Measurements from ENCODE around the gene MRPS25. TPM values are rescaled to one million over a fixed set of nuclear protein-coding genes. Genes with fewer than 3 reads are reported as not detected.

Gene MRPS25
- total RNA-seq, 1 experiment from 2014 or later: 45.2 TPM

GRCh38 chr3:15091575-15091974 lies 26.5 kb upstream of the MRPS25 start:
- Histone ChIP-seq H3K36me3 (ENCODE audit: control insufficient read depth, insufficient read depth, low read length) (peaks cover 4% of the 10 kb centered on the region), H3K27me3 (ENCODE audit: control insufficient read depth, insufficient read depth, low read length) (no peaks in the 10 kb centered on the region), H3K27ac (ENCODE audit: low read length) (no peak overlapping the region), H3K4me3 (ENCODE audit: low read depth in 2 of 2, low read length in 2 of 2) (no peak overlapping the region), H3K9me3 (ENCODE audit: control insufficient read depth, insufficient read depth, low read depth, low read length) (no peaks in the 10 kb centered on the region), H3K4me1 (ENCODE audit: control insufficient read depth, insufficient read depth, low read length) (no peaks in the 10 kb centered on the region)
- no peak for DNase-seq (ENCODE audit: low read depth, low spot score)
- CTCF ChIA-PET: no interaction called here
- in situ Hi-C loops (cut with HindIII; ENCODE audit: low pct_unique_long_range_greater_than_20kb, low sequenced_read_pairs): no loop called here
- BruUV-seq (replicated peaks): no TSS peak
- POLR2A ChIA-PET: no interaction called here
- TF ChIP-seq CTCF (IDR thresholded peaks at IDR 0.05): no peak
- ATAC-seq: no peak
- intact Hi-C loops (cut with micrococcal nuclease; ENCODE audit: unreplicated experiment): no loop called here

DNA sequence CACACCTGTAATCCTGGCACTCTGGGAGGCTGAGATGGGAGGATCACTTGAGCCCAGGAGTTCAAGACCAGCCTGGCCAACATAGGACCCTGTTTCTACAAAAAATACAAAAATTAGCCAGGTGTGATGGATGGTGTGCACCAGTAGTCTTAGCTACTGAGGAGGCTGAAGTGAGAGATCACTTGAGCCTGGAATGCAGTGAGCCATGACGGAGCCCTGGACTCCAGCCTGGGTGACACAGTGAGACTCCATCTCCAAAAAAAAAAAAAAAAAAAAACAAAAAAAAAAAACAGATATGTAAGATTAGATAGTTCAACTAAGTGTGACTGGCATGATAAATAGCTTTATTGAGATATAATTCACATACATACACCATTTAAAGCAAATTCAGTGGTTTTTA lies 24.1 kb upstream of the MRPS25 start:
- ATAC-seq: no peak
- ChIA-PET CTCF (interaction anchor here (0.6 kb wide), 1 partner anchor 163 kb away, joined by 6 read pairs; no protein-coding TSS in a partner anchor), POLR2A (interaction anchor here (0.6 kb wide), 1 partner anchor 21 kb away, joined by 8 read pairs; no protein-coding TSS in a partner anchor)
- H3K27ac ChIP-seq (ENCODE audit: low read length): no peak overlapping the region
- H3K4me3 ChIP-seq (ENCODE audit: low read depth in 2 of 2, low read length in 2 of 2): no peak overlapping the region
- no peak for TF ChIP-seq SIN3A (IDR thresholded peaks at IDR 0.05; ENCODE audit: borderline replicate concordance, insufficient read depth, low read depth, low read length)
- TF ChIP-seq TCF7L2 (IDR thresholded peaks at IDR 0.05; ENCODE audit: low read depth, low read length): no peak
- H3K4me1 ChIP-seq (ENCODE audit: control insufficient read depth, insufficient read depth, low read length): no peaks in the 10 kb centered on the region
- no peak for DNase-seq (ENCODE audit: low read depth, low spot score)
- intact Hi-C loops (cut with micrococcal nuclease; ENCODE audit: unreplicated experiment): no loop called here
- H3K36me3 ChIP-seq (ENCODE audit: control insufficient read depth, insufficient read depth, low read length): peaks cover 3% of the 10 kb centered on the region
- BruUV-seq (replicated peaks): no TSS peak
- in situ Hi-C loops (cut with HindIII; ENCODE audit: low pct_unique_long_range_greater_than_20kb, low sequenced_read_pairs): no loop called here
- H3K9me3 ChIP-seq (ENCODE audit: control insufficient read depth, insufficient read depth, low read depth, low read length): no peaks in the 10 kb centered on the region
- H3K27me3 ChIP-seq (ENCODE audit: control insufficient read depth, insufficient read depth, low read length): no peaks in the 10 kb centered on the region

DNA sequence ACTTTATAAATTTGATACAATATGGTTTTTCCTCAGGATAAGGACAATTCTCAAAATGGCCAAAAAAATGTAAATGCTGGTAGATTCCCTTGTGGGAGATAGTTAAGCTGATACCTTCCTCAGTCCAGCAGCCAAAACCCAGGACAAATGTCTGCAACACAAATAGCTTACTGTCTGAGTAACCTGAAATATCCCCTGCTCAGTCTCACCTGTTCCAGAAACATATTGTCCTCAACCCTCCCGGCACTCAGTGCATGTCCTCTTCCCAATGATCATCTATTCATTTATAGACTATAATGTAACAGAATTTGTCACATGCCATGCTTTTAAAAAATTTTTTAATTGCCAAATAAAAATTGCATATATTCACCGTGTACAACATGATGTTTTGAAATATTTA lies 21.6 kb upstream of the MRPS25 start:
- ATAC-seq (no peak), DNase-seq (ENCODE audit: low read depth, low spot score) (no peak)
- Histone ChIP-seq H3K27ac (ENCODE audit: low read length) (no peak overlapping the region), H3K36me3 (ENCODE audit: control insufficient read depth, insufficient read depth, low read length) (peaks cover 5% of the 10 kb centered on the region), H3K4me1 (ENCODE audit: control insufficient read depth, insufficient read depth, low read length) (no peaks in the 10 kb centered on the region), H3K9me3 (ENCODE audit: control insufficient read depth, insufficient read depth, low read depth, low read length) (no peaks in the 10 kb centered on the region), H3K4me3 (ENCODE audit: low read depth in 2 of 2, low read length in 2 of 2) (no peak overlapping the region), H3K27me3 (ENCODE audit: control insufficient read depth, insufficient read depth, low read length) (no peaks in the 10 kb centered on the region)
- in situ Hi-C loops (cut with HindIII; ENCODE audit: low pct_unique_long_range_greater_than_20kb, low sequenced_read_pairs) (no loop called here), intact Hi-C loops (cut with micrococcal nuclease; ENCODE audit: unreplicated experiment) (no loop called here)
- ChIA-PET CTCF (no interaction called here), POLR2A (no interaction called here)
- TF ChIP-seq, protein P1, sequence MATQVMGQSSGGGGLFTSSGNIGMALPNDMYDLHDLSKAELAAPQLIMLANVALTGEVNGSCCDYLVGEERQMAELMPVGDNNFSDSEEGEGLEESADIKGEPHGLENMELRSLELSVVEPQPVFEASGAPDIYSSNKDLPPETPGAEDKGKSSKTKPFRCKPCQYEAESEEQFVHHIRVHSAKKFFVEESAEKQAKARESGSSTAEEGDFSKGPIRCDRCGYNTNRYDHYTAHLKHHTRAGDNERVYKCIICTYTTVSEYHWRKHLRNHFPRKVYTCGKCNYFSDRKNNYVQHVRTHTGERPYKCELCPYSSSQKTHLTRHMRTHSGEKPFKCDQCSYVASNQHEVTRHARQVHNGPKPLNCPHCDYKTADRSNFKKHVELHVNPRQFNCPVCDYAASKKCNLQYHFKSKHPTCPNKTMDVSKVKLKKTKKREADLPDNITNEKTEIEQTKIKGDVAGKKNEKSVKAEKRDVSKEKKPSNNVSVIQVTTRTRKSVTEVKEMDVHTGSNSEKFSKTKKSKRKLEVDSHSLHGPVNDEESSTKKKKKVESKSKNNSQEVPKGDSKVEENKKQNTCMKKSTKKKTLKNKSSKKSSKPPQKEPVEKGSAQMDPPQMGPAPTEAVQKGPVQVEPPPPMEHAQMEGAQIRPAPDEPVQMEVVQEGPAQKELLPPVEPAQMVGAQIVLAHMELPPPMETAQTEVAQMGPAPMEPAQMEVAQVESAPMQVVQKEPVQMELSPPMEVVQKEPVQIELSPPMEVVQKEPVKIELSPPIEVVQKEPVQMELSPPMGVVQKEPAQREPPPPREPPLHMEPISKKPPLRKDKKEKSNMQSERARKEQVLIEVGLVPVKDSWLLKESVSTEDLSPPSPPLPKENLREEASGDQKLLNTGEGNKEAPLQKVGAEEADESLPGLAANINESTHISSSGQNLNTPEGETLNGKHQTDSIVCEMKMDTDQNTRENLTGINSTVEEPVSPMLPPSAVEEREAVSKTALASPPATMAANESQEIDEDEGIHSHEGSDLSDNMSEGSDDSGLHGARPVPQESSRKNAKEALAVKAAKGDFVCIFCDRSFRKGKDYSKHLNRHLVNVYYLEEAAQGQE (IDR thresholded peaks at IDR 0.05; ENCODE audit: insufficient read depth in 1 of 2, low read depth in 2 of 2, low read length in 1 of 2): no peak
- TF ChIP-seq CTCF (IDR thresholded peaks at IDR 0.05) (no peak), SIN3A (IDR thresholded peaks at IDR 0.05; ENCODE audit: borderline replicate concordance, insufficient read depth, low read depth, low read length) (no peak), POLR2AphosphoS5 (IDR thresholded peaks at IDR 0.05; ENCODE audit: low read depth, low read length) (no peak), TCF7L2 (IDR thresholded peaks at IDR 0.05; ENCODE audit: low read depth, low read length) (no peak)
- BruUV-seq (replicated peaks): no TSS peak
